Measurements from ENCODE around the gene RBBP8NL. TPM values are rescaled to one million over a fixed set of nuclear protein-coding genes. Genes with fewer than 3 reads are reported as not detected.

The RBBP8NL gene
- total and polyA plus RNA-seq, 2 experiments from 2014 or later = 0.10 to 1.1 TPM

- TF ChIP-seq ZNF462 (CRISPR knock-in tag; IDR thresholded peaks at IDR 0.05) = no peak
- TF ChIP-seq CREB1 (CRISPR knock-in tag; IDR thresholded peaks at IDR 0.05; ENCODE audit: low read depth) = no peak
- no peak for TF ChIP-seq CTCF (conservative IDR thresholded peaks at IDR 0.05; ENCODE audit: low read depth in 2 of 2)
Measured at GRCh38 chr20:62445553-62446340, 18.4 kb upstream of the RBBP8NL start (continued).

GRCh38 chr20:62444286-62444685 is 16.9 kb upstream of the RBBP8NL start:
- no peak overlapping the region for H2AFZ ChIP-seq
- ATAC-seq = no peak
- H3K4me3 ChIP-seq = no peak overlapping the region
- H3F3A ChIP-seq (replicated peaks; ENCODE audit: low read depth) = no peaks in the 10 kb centered on the region
- no peaks in the 10 kb centered on the region for H4K20me1 ChIP-seq (replicated peaks; ENCODE audit: insufficient read depth)
- Mint-ChIP-seq H3K9me3 (no peaks in the 10 kb centered on the region), H3K4me3 (no peak overlapping the region), H3K27me3 (ENCODE audit: insufficient read depth, low read depth, poor library complexity) (peaks cover 16% of the 10 kb centered on the region), H3K4me1 (no peaks in the 10 kb centered on the region), H3K27ac (no peak overlapping the region), H3K36me3 (ENCODE audit: low read depth) (no peaks in the 10 kb centered on the region)
- H3K79me2 ChIP-seq (replicated peaks; ENCODE audit: insufficient read depth) = no peaks in the 10 kb centered on the region
- no peaks in the 10 kb centered on the region for H3K36me3 ChIP-seq (ENCODE audit: insufficient read depth)
- DNase-seq (ENCODE audit: low spot score) = no peak
- no peaks in the 10 kb centered on the region for H3K27me3 ChIP-seq (ENCODE audit: insufficient read depth)
- no peaks in the 10 kb centered on the region for H3K9me2 ChIP-seq (ENCODE audit: insufficient read depth)
- no peak overlapping the region for H3K27ac ChIP-seq (ENCODE audit: low read depth)
- H3K4me2 ChIP-seq = no peak overlapping the region
- H3K4me1 ChIP-seq (ENCODE audit: insufficient read depth) = no peaks in the 10 kb centered on the region
- no peak for TF ChIP-seq JUNB (IDR thresholded peaks at IDR 0.05; ENCODE audit: unreplicated experiment)
- TF ChIP-seq NANOG (IDR thresholded peaks at IDR 0.05; ENCODE audit: borderline replicate concordance) = no peak
- no peak for TF ChIP-seq ETS1 (IDR thresholded peaks at IDR 0.05)
- TF ChIP-seq CTCF (conservative IDR thresholded peaks at IDR 0.05; ENCODE audit: low read depth in 2 of 2) = no peak
- TF ChIP-seq ZNF114 (CRISPR knock-in tag; IDR thresholded peaks at IDR 0.05) = no peak
- no peak for TF ChIP-seq POLR2AphosphoS5 (IDR thresholded peaks at IDR 0.05; ENCODE audit: low read depth)
- TF ChIP-seq REST (IDR thresholded peaks at IDR 0.05; ENCODE audit: unreplicated experiment) = no peak

All from GM23338 (cell line).